Endodermal cell (in vitro differentiated cells): ENCODE results near the gene SNX4. TPM values are rescaled to one million over a fixed set of nuclear protein-coding genes. Genes with fewer than 3 reads are reported as not detected.

ENCODE experiments used
- DNase-seq: peaks from one replicate; pipeline ENCODE4 v3.0.0-alpha.2; 2017
- H3K27ac ChIP-seq: 2 replicates; pipeline ENCODE4 v1.5.1; 2013; ENCODE audit warnings: mild to moderate bottlenecking, low read depth, low read length, moderate library complexity
- H3K27me3 ChIP-seq: 2 replicates; pipeline ENCODE4 v1.6.1; 2013; ENCODE audit warnings: mild to moderate bottlenecking, low read length, moderate library complexity; ENCODE audit not compliant: insufficient read depth, control insufficient read depth, poor library complexity, severe bottlenecking
- H3K36me3 ChIP-seq: 2 replicates; pipeline ENCODE4 v1.7.0; 2013; ENCODE audit warnings: mild to moderate bottlenecking, low read length, moderate library complexity; ENCODE audit not compliant: control insufficient read depth, insufficient read depth
- H3K4me1 ChIP-seq: one replicate; pipeline ENCODE4 v1.7.0; 2013; ENCODE audit warnings: low read length; ENCODE audit not compliant: control insufficient read depth, insufficient read depth
- H3K4me3 ChIP-seq: 2 replicates; pipeline ENCODE4 v1.5.1; 2013; ENCODE audit warnings: mild to moderate bottlenecking, low read length, moderate library complexity
- H3K9ac ChIP-seq: 2 replicates; pipeline ENCODE4 v1.6.1; 2013; ENCODE audit warnings: mild to moderate bottlenecking, low read length, moderate library complexity; ENCODE audit not compliant: poor library complexity, severe bottlenecking; ENCODE audit errors: extremely low read depth
- H3K9me3 ChIP-seq: 2 replicates; pipeline ENCODE4 v1.6.1; 2013; ENCODE audit warnings: mild to moderate bottlenecking, low read length, moderate library complexity; ENCODE audit not compliant: control insufficient read depth
- H3K27ac Mint-ChIP-seq: 2 replicates; pipeline ENCODE4 v1.8.0; 2020; ENCODE audit warnings: mixed read lengths
- H3K27me3 Mint-ChIP-seq: 2 replicates; pipeline ENCODE4 v1.8.0; 2021; ENCODE audit warnings: mild to moderate bottlenecking, mixed read lengths; ENCODE audit not compliant: insufficient read depth
- H3K36me3 Mint-ChIP-seq: 2 replicates; pipeline ENCODE4 v1.8.0; 2020; ENCODE audit warnings: low read depth, mixed read lengths
- H3K4me1 Mint-ChIP-seq: 2 replicates; pipeline ENCODE4 v1.8.0; 2020; ENCODE audit warnings: mixed read lengths
- H3K4me3 Mint-ChIP-seq: 2 replicates; pipeline ENCODE4 v1.8.0; 2020; ENCODE audit warnings: mild to moderate bottlenecking, moderate library complexity, mixed read lengths
- H3K9me3 Mint-ChIP-seq: 2 replicates; pipeline ENCODE4 v1.8.0; 2020; ENCODE audit warnings: mild to moderate bottlenecking, mixed read lengths
- CTCF ChIP-seq: fragments of 200-600 bp; sonication (generic); conservative IDR thresholded peaks from 2 replicates; pipeline ENCODE4 v1.5.0; 2021; ENCODE audit warnings: antibody characterized with exemption, mild to moderate bottlenecking
- WGBS, 2 experiments: methylation state at CpG; one replicate each; pipeline versions ENCODE4 v1.1.5 to v1.1.7; 2013; ENCODE audit warnings: missing lambda C conversion rate in 2 of 2, mixed read lengths in 1 of 2; ENCODE audit not compliant: insufficient coverage in 1 of 2, insufficient read length in 1 of 2; 5-methylcytosine and 5-hydroxymethylcytosine counted together
- total RNA-seq, 2 donors: library from RNA; stranded (reverse); fragmentation: NEBNext Ultra II Directional in 1 of 2; extraction: Animal tissue kit (Norgen Biotek cat#: 25700) in 1 of 2; gene quantifications; 2 replicates in 1 of 2; 3 replicates in 1 of 2; pipeline ENCODE4 v1.2.1, GENCODE V29; 2021

Gene SNX4
- total RNA-seq, 2 donors from 2014 or later: 33.2 to 33.9 TPM

- Mint-ChIP-seq H3K4me3 (no peak overlapping the region), H3K9me3 (peaks cover 9% of the 10 kb centered on the region), H3K36me3 (no peaks in the 10 kb centered on the region), H3K4me1 (peaks cover 9% of the 10 kb centered on the region), H3K27ac (no peak overlapping the region), H3K27me3 (peaks cover 43% of the 10 kb centered on the region)
- Histone ChIP-seq H3K9me3 (peaks cover 16% of the 10 kb centered on the region), H3K4me3 (no peak overlapping the region), H3K27ac (no peak overlapping the region), H3K9ac (no peak overlapping the region), H3K4me1 (peaks cover 12% of the 10 kb centered on the region), H3K36me3 (no peaks in the 10 kb centered on the region), H3K27me3 (no peaks in the 10 kb centered on the region)
- WGBS, 2 experiments: 78 to 85% methylated on average over 1 of the region's 1 CpG
- no peak for TF ChIP-seq CTCF
- DNase-seq: no peak
Measured at GRCh38 chr3:125401402-125401801, 118.6 kb downstream of the SNX4 start.

GRCh38 chr3:125398952-125399351 lies 121.0 kb downstream of the SNX4 start:
- Histone ChIP-seq H3K4me3 (no peak overlapping the region), H3K36me3 (no peaks in the 10 kb centered on the region), H3K27me3 (no peaks in the 10 kb centered on the region), H3K9ac (no peak overlapping the region), H3K4me1 (peaks cover 12% of the 10 kb centered on the region), H3K27ac (no peak overlapping the region), H3K9me3 (no peaks in the 10 kb centered on the region)
- Mint-ChIP-seq H3K27ac (no peak overlapping the region), H3K27me3 (peaks cover 43% of the 10 kb centered on the region), H3K4me1 (peaks cover 1% of the 10 kb centered on the region), H3K4me3 (no peak overlapping the region), H3K9me3 (no peaks in the 10 kb centered on the region), H3K36me3 (no peaks in the 10 kb centered on the region)
- no peak for DNase-seq
- TF ChIP-seq CTCF: peak; percentile 38
- 46% methylated on average over 1 of the region's 1 CpG; no CpG with 5 or more reads in 1 of the 2 experiments for WGBS, 2 experiments

Other genes starting within 250 kb of the SNX4 start
- 10 to 100 TPM; 33.8 to 37.8 TPM for gene ZNF148, start 144.9 kb downstream of the SNX4 start, total RNA-seq
- 10 to 100 TPM; 17.9 to 24.7 TPM for gene OSBPL11, start 75.3 kb upstream of the SNX4 start, total RNA-seq